GM19452 (cell line): Measurements from ENCODE around the gene SPATC1L.

ENCODE experiments used
- ATAC-seq: cut with Tn5 transposase; IDR thresholded peaks from one replicate; pipeline ENCODE4 v1.9.1; 2021; ENCODE audit not compliant: unreplicated experiment

Gene SPATC1L

GRCh38 chr21:46122237-46122671 is 62.0 kb downstream of the SPATC1L start:
- ATAC-seq = no peak

DNA sequence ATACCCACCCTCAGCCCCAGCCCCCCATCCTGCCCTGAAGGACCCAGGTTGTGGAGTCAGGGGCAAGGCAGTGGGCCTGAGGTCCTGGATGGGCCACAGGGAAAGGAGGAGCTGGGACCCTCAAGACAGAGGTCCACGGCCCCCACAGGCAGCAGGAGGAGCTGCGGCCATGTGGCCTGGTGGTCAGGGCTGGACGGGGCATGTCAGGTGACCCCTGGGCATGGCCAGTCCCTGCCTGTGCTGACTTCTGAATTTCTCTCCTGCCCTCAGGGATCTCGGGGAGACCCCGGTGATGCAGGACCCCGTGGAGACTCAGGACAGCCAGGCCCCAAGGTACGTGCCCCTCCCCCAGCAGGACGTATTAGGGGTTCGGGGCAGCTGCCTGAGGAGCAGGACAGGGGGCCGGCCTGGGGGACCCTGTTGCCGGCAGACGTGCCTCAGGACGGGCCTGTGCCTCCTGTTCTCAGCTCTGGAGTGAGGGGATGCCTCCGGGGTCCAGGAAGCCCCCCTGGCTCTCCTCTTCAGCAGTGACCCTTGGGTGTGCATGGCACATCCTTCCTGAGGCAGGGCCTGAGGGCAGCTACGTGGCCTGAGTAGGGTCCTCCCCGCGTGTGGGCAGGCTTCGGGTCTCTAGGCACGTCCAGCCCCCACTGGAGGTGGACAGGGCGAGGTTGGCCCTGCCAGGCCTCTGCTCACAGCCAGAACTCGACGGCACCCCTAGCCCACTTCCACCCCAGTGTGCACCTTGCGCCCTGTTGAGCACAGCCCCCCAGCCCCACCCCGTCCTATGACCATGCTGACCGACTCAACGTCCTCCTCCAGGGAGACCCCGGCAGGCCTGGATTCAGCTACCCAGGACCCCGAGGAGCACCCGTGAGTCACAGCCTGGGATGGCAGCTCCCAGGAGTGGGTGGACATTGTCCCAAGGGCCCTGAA is 62.7 kb downstream of the SPATC1L start:
- ATAC-seq = no peak

GRCh38 chr21:46120301-46121285 is 63.7 kb downstream of the SPATC1L start:
- ATAC-seq = no peak

DNA sequence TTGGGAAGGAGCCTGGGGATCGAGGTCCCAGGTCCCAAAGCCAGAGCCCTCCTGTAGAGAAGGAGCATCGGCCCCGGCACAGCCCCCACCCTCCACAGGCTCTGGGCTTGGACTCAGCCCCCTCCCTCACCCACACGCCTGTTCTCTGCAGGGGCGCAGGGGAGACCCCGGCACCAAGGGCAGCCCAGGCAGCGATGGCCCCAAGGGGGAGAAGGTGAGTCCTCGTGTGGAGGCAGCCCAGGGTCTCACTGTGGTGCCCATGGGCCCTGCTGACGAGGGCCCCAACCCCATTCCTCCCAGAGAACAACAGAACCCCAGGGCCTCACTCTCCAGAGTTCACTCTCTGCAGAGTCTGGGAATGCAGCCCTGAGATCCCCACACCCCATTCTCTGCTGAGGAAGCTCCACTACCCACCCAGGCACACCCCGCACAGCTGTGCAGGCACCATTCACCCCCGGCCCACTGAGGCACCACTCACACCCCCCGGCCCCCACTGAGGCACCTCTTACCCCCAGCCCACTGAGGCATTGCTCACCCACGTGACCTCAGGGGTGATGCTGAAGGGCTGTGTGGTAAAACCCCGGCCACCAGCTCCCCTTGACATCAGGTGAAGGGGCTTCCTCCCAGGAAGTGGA is 64.5 kb downstream of the SPATC1L start:
- ATAC-seq = no peak

DNA sequence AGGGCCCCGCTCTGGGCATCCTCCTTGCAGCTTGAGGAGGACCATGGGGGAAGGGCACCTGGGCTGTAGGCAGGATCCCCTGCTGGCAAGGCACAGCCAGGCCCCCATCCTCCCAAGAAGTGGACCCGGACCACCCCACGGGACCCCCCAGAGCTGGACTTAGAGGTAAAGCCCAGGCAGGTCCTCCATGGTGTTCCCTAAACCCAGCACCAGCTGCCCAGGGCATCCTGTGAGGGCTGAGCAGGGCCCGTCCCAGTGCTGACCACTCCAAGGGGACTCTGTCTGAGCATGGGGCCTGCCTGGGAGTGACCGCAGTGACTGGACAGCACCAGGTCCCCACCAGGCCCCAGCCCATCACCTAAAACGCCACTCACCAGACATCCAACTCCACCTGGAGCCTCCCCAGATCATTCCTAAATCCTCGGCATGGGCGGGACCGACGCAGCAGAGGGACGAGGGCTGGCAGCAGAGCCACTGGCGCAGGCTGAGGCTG is 65.1 kb downstream of the SPATC1L start:
- no peak for ATAC-seq

- ATAC-seq = no peak
These were observed 65.7 kb downstream of the SPATC1L start for GRCh38 chr21:46118316-46119143.

DNA sequence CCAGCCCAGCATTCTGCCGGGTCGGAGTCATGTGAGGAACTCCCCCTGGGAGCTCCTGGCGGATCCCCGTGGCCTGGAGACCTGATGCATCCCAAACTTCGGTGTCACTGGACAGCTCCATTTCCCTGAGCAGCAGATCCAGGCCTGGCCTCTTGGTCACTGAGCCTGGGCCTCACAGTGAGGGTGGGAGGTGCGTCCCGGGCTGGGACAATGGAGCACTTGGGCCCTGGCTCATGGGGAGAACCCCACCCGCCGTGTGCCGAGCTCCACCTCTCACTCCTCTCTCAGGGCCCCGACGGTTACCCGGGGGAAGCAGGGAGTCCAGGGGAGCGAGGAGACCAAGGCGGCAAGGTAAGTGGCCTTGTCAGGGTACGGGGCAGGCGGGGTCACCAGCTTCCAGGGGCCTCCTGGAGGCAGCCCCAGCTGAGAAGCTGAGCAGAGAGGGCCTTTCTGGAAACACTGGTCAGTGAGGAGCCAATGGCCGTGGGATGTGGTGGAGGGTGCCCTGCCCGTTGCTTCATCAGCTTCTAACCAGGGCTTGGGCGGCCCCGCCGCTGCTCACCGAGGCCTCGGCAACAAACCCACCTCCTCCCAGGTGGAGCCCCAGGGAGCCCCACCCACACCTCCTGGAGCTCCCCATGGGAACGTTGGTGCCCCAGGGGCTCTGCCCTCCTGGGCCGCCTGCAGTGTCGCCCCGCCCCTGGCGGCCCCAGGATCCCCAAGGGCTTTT is 66.5 kb downstream of the SPATC1L start:
- no peak for ATAC-seq

DNA sequence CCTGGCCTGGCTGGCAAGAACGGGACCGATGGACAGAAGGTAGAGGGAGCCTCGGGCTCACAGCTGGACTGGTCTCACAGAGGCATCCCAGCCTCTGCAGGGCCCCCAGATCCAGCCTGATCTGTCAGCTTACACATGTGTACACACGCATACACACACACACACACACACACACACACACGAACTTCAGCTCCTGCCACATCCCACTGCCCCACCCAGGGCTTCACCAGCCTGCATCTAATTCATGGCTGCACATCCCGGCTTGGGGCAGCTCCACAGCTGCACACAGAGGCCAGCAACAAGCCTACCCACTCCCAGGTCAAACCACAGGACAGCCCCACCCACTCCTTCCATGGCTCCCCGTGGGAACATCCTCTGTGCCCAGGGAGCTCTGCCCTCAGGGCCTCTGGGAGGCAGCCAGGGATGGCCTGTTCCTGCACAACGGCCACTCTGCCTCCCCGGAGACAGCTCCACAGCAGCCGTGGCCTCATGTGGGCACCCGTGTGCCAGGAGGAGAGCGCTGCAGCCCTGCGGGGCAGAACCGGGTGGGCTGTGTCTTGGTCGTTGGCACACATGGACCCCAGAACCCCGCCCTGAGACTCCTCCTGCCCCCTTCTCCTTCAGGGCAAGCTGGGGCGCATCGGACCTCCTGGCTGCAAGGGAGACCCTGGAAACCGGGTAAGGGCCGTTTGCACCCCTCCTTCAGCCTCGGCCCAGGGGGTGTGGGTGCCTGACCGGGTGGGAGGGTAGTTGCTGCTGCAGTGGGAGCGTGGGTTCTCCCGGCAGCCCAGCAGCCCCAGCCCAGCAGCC is 67.3 kb downstream of the SPATC1L start:
- ATAC-seq = no peak

- no peak for ATAC-seq
These were observed 68.0 kb downstream of the SPATC1L start for GRCh38 chr21:46116189-46116775.

DNA sequence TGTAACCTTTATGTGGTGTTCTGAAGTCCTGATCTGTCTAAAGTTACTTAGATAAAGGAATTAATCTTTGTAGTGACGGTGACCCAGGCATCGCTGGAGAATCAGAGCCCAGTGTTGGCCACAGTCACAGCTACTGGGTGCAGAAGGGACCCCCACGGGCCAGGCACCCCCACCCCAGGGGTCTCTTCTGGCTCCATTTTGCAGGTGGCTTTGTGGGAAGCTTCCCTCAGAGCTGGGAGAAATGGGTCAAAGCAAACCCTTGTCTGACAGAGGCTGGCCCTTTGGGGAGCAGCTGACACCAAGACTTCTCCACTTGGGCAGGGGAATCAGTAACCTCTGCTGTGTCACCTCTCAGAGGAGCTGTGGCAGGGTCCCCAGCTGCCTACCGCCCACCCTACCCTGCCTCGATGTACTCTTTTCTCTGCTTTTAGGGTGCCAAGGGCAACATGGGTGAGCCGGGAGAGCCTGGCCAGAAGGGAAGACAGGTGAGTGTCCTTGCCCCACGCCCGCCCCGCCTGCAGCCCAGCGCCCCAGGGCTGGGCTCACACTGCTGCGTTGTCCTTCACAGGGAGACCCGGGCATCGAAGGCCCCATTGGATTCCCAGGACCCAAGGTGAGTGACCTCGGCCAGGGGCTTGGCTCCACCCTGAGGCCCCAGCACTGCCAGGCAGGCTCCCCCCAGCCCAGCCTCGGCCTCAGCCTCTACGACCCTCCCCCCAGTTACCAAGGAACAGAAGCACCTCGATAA is 68.6 kb downstream of the SPATC1L start:
- ATAC-seq = no peak

DNA sequence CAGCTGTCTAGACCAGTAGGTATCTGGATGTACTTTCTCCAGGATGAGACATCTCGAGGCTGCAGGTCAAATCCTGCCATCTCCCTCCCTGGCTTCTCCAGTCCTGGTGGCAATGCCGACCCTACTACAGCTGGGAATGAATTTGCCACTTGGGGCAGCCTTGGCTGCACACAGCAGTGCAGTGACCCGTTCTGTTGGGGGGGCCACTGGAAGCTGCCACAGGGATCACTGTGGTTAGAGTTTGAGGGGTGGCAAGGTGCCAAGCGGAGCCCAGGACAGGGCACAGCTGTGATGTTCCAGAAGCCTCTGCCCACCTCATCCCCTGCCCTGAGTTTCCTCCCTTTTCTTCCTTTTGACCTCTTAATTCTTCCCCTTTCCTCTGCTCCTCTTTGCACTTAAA is 69.3 kb downstream of the SPATC1L start:
- no peak for ATAC-seq

- ATAC-seq = no peak
These were observed 70.6 kb downstream of the SPATC1L start for GRCh38 chr21:46113497-46114176.

GRCh38 chr21:46112725-46113215 is 71.5 kb downstream of the SPATC1L start:
- ATAC-seq = no peak

- no peak for ATAC-seq
These were observed 72.2 kb downstream of the SPATC1L start for GRCh38 chr21:46111857-46112724.

GRCh38 chr21:46111193-46111571 is 73.1 kb downstream of the SPATC1L start:
- ATAC-seq = no peak
